GM19023 (cell line): ENCODE measurements around the gene ANKHD1.
"Not testable (repeated sequence)": the region's sequence is repeated elsewhere in the genome, so short reads cannot be mapped to it uniquely, and the experiment has no call there.

ENCODE experiments used
- ATAC-seq: cut with Tn5 transposase; IDR thresholded peaks from one replicate; pipeline ENCODE4 v1.9.1; 2021; ENCODE audit warnings: mild to moderate bottlenecking, moderate library complexity; ENCODE audit not compliant: unreplicated experiment

Gene ANKHD1

DNA sequence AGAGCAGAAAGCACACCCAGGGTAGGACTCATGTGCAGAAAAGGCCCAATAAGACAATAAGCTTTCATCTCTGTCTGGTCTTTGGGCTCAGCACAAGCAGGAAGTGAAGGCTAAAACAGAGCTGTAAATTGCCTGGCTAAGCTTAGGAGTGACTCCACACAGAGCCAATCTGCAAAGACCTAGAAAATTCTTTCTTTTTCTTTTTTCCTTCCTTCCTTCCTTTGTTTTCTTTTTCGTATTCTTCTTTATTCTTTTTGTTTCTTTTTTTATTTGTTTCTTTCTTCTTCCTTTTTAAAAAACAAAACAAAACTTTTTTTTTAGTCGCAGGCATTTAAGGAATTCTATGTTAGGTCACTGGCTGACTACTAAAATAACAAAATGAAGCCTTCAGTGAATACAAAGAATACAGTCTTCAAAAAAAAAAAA is 175.2 kb downstream of the ANKHD1 start:
- no peak for ATAC-seq

DNA sequence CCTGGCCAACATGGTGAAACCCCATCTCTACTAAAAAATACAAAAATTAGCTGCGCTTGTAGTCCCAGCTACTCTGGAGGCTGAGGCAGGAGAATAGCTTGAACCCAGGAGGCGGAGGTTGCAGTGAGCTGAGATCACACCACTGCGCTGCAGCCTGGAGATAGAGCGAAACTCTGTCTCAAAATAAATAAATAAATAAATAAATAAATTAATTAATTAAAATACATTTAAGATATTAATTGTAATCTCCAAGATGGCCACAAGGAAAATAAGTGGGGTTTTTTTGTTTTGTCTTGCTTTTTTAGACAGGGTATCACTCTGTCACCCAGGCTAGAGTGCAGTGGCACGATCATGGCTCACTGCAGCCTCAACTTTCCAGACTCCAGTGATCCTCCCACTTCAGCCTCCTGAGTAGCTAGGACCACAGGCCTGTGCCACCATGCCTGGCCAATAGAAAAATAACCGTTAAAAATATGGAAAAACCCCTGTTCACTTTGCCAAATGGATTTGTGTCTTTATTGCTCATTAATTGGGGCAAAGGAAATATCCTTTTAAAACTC is 177.6 kb downstream of the ANKHD1 start:
- not testable (repeated sequence) for ATAC-seq

DNA sequence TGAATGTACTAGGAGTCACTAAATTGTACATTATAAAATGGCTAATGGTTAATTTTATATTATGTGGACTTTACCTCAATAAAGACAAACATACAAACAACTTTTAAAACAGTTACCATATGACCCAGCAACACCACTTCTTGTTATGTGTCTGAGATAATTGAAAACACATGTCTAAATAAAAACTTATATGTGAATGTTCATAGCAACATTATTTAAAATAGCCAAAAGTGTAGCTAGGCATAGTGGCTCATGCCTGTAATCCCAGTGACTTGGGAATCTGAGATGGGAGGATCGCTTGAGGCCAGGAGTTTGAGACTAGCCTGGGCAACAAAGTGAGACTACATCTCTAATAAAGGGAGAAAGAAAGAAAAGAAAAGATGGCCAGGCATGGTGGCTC is 185.9 kb downstream of the ANKHD1 start:
- no peak for ATAC-seq

DNA sequence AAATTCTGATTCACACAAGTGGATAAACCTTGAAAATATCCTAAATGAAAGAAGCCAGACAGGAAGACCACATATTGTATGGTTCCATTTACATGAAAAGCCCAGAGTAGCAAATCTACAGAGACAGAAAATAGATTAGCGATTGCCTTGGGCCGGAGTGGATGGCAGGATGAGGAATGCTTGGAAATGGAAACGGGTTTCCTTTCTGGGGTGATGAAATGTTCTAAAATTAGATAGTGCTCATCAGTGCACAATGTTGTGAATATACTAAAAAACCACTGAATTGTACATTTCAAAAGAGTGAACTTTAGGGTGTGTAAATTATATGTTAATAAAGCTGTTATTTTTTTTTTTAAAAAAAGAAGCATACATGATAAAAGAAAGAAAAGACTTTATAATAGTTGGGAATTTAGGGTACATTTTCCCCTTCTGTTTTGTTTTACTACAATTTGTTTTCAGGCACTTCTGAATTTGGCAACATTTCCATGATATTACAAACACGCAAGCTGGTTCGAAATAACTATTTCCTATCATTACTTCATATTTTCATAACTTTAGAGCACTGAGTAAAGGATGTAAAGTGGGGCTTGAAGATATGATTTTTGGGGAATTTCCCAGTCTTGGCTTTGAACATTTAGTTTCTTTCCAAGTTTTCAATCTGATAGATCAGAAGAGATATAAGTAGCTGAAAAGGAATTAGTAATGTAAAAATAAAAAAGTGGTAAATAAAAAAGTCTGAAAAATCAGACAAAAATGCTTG is 186.9 kb downstream of the ANKHD1 start:
- no peak for ATAC-seq
